Measurements from ENCODE around the gene TULP4.
"Not testable (repeated sequence)": the region's sequence is repeated elsewhere in the genome, so short reads cannot be mapped to it uniquely, and the experiment has no call there.

The TULP4 gene

GRCh38 chr6:158431560-158431959 is 119.3 kb downstream of the TULP4 start:
- no peak for DNase-seq

GRCh38 chr6:158437571-158437970 is 125.3 kb downstream of the TULP4 start:
- DNase-seq = no peak

GRCh38 chr6:158438226-158438625 is 126.0 kb downstream of the TULP4 start:
- DNase-seq = no peak

- no peak for DNase-seq
These were observed 127.0 kb downstream of the TULP4 start for GRCh38 chr6:158439255-158439654.

- DNase-seq = no peak
These were observed 129.5 kb downstream of the TULP4 start for GRCh38 chr6:158441716-158442215.

- no peak for DNase-seq
These were observed 130.0 kb downstream of the TULP4 start for GRCh38 chr6:158442306-158442705.

GRCh38 chr6:158445426-158446085 is 133.3 kb downstream of the TULP4 start:
- no peak for DNase-seq

GRCh38 chr6:158448856-158449255 is 136.6 kb downstream of the TULP4 start:
- no peak for DNase-seq

- no peak for DNase-seq
These were observed 139.9 kb downstream of the TULP4 start for GRCh38 chr6:158452191-158452590.

GRCh38 chr6:158457131-158457530 is 144.9 kb downstream of the TULP4 start:
- no peak for DNase-seq

GRCh38 chr6:158457616-158458278 is 145.5 kb downstream of the TULP4 start:
- DNase-seq = no peak

GRCh38 chr6:158459726-158460125 is 147.5 kb downstream of the TULP4 start:
- no peak for DNase-seq

GRCh38 chr6:158460602-158461169 is 148.4 kb downstream of the TULP4 start:
- no peak for DNase-seq

GRCh38 chr6:158461954-158462353 is 149.7 kb downstream of the TULP4 start:
- DNase-seq = no peak

GRCh38 chr6:158464483-158464882 is 152.2 kb downstream of the TULP4 start:
- DNase-seq = no peak

GRCh38 chr6:158465257-158465656 is 153.0 kb downstream of the TULP4 start:
- no peak for DNase-seq

- no peak for DNase-seq
These were observed 153.5 kb downstream of the TULP4 start for GRCh38 chr6:158465747-158466146.

GRCh38 chr6:158467923-158468322 is 155.7 kb downstream of the TULP4 start:
- DNase-seq = no peak

GRCh38 chr6:158468666-158469065 is 156.4 kb downstream of the TULP4 start:
- DNase-seq = no peak

- not testable (repeated sequence) for DNase-seq
These were observed 157.8 kb downstream of the TULP4 start for GRCh38 chr6:158470023-158470422.

- no peak for DNase-seq
These were observed 159.1 kb downstream of the TULP4 start for GRCh38 chr6:158471339-158471738.

- DNase-seq = no peak
These were observed 160.2 kb downstream of the TULP4 start for GRCh38 chr6:158472447-158472846.

GRCh38 chr6:158474961-158475343 is 162.7 kb downstream of the TULP4 start:
- DNase-seq = no peak
